ENCODE measurements around the gene LY6G5C. TPM values are rescaled to one million over a fixed set of nuclear protein-coding genes. Genes with fewer than 3 reads are reported as not detected.

LY6G5C gene
- total and polyA plus RNA-seq, 9 of the 15 experiments (the other 6 are each of a cell fraction or from before 2014, with no cell fraction given), result 0.10 to 0.67 (median 0.46) TPM; not detected in 4

DNA sequence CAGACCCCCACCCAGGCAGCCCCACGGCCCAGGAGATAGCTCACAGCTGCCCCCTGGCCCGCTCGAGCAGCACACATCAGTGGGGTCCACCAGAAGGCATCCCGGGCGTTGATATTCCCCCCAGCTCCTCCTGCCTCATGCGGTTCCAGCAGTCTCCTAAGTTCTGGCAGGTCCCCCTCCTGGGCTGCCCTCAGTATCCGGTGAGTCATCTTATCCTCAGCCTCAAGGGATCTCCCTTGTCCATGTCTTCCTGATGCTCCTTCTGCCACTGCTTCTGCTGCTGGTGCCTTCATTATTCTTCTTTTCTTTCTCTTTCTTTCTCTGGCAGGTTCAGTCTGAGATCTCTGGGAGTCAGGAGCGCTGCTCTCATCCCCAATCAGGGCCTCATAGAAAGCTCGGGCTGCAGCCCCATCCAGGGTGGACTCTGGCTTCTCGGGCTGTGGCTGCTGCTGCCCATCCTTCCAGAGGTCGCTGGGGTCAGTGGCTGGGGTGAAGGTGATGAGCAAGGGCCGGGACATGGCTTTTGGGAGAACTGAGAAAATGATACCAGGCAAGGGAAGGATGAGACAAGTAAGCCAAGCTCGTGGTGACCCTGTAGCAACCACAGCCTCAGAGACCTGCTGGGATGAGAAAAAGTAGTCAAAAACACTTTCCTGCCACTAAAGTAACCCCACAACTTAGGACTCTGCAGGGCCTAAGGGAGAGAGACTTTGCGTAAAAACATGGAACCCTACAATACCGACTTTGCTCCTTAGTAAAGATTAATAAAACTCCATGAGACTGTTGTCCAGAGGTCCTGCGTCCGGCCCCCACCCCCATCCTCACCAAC lies 16.7 kb downstream of the LY6G5C start (continued):
- TF ChIP-seq, protein P1, sequence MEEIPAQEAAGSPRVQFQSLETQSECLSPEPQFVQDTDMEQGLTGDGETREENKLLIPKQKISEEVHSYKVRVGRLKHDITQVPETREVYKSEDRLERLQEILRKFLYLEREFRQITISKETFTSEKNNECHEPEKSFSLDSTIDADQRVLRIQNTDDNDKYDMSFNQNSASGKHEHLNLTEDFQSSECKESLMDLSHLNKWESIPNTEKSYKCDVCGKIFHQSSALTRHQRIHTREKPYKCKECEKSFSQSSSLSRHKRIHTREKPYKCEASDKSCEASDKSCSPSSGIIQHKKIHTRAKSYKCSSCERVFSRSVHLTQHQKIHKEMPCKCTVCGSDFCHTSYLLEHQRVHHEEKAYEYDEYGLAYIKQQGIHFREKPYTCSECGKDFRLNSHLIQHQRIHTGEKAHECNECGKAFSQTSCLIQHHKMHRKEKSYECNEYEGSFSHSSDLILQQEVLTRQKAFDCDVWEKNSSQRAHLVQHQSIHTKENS (CRISPR knock-in tag; IDR thresholded peaks at IDR 0.05), result no peak
- TF ChIP-seq SETDB1 (IDR thresholded peaks at IDR 0.05; ENCODE audit: low read length) (no peak), HOXB6 (CRISPR knock-in tag; IDR thresholded peaks at IDR 0.05; ENCODE audit: borderline replicate concordance) (no peak), THRAP3 (IDR thresholded peaks at IDR 0.05; ENCODE audit: borderline replicate concordance) (no peak), GATAD2B (IDR thresholded peaks at IDR 0.05; ENCODE audit: borderline replicate concordance) (no peak), GTF3C2 (IDR thresholded peaks at IDR 0.05; ENCODE audit: borderline replicate concordance, extremely low read depth, insufficient read length) (no peak), LARP7 (IDR thresholded peaks at IDR 0.05) (peak; percentile 55; the same call in 1 of the 2 replicates), ZNF239 (CRISPR knock-in tag; IDR thresholded peaks at IDR 0.05) (no peak), HDAC6 (IDR thresholded peaks at IDR 0.05; ENCODE audit: low read depth, low read length) (no peak), ZNF57 (CRISPR knock-in tag; IDR thresholded peaks at IDR 0.05) (no peak; the same call in 1 of the 2 replicates), ZFX (CRISPR knock-in tag; IDR thresholded peaks at IDR 0.05) (no peak), SREBF2 (CRISPR knock-in tag; IDR thresholded peaks at IDR 0.05) (0 out of 2 replicates have a peak, but pooled peaks have one; percentile 2), CXXC5 (CRISPR knock-in tag; IDR thresholded peaks at IDR 0.05) (peak; percentile 23), SMAD1 (IDR thresholded peaks at IDR 0.05; ENCODE audit: low read depth, low read length, partially characterized antibody) (no peak), PRPF4 (IDR thresholded peaks at IDR 0.05; ENCODE audit: insufficient read depth, low read depth, low read length, poor library complexity, severe bottlenecking) (no peak), TCFL5 (CRISPR knock-in tag; conservative IDR thresholded peaks at IDR 0.05) (no peak), MNT (conservative IDR thresholded peaks at IDR 0.05) (no peak), CBX2 (IDR thresholded peaks at IDR 0.05; ENCODE audit: insufficient read depth, low read length, poor library complexity, severe bottlenecking) (no peak), EZH2 (IDR thresholded peaks at IDR 0.05; ENCODE audit: borderline replicate concordance, low read depth, low read length) (no peak)
- TF ChIP-seq, protein P2, sequence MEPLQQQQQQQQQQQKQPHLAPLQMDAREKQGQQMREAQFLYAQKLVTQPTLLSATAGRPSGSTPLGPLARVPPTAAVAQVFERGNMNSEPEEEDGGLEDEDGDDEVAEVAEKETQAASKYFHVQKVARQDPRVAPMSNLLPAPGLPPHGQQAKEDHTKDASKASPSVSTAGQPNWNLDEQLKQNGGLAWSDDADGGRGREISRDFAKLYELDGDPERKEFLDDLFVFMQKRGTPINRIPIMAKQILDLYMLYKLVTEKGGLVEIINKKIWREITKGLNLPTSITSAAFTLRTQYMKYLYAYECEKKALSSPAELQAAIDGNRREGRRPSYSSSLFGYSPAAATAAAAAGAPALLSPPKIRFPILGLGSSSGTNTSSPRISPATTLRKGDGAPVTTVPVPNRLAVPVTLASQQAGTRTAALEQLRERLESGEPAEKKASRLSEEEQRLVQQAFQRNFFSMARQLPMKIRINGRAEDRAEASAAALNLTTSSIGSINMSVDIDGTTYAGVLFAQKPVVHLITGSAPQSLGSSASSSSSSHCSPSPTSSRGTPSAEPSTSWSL (CRISPR knock-in tag; IDR thresholded peaks at IDR 0.05; ENCODE audit: borderline replicate concordance), result no peak; the same call in 1 of the 2 replicates
